Stomach (tissue), 19 donors: Measurements from ENCODE around the gene OBSL1. TPM values are rescaled to one million over a fixed set of nuclear protein-coding genes. Genes with fewer than 3 reads are reported as not detected.

Source experiments
- DNase-seq, 2 donors: peaks; one replicate each; pipeline versions ENCODE4 v3.0.0 to v3.0.0-alpha.2; 2013 to 2019
- H3K27ac ChIP-seq, 5 donors: fragments of 200-600 bp in 4 of 5; sonication (generic) in 4 of 5; one replicate each; pipeline ENCODE4 v1.5.1; 2013 to 2019; ENCODE audit warnings: mild to moderate bottlenecking in 1 of 5, moderate library complexity in 1 of 5
- H3K27me3 ChIP-seq, 3 donors: fragments of 200-600 bp; sonication (generic); one replicate each; pipeline ENCODE4 v1.5.1; 2017 to 2019; ENCODE audit warnings: mixed run types in 1 of 3
- H3K36me3 ChIP-seq, 4 donors: fragments of 200-600 bp; sonication (generic); 1 replicate in 3 of 4; 2 replicates in 1 of 4; pipeline ENCODE4 v1.5.1; 2016 to 2019
- H3K4me1 ChIP-seq, 4 donors: fragments of 200-600 bp; sonication (generic); one replicate each; pipeline ENCODE4 v1.5.1; 2016 to 2019
- H3K4me3 ChIP-seq, 4 donors: fragments of 200-600 bp; sonication (generic) in 3 of 4; one replicate each; pipeline ENCODE4 v1.5.1; 2016 to 2019; ENCODE audit warnings: mild to moderate bottlenecking in 1 of 4
- H3K9me3 ChIP-seq, 4 donors: fragments of 200-600 bp; sonication (generic); one replicate each; pipeline ENCODE4 v1.5.1; 2016 to 2019
- CTCF ChIP-seq, 7 experiments: fragments of 450-650 bp in 4 of 7; fragments of 200-600 bp in 3 of 7; sonication (generic) in 3 of 7; IDR thresholded peaks; one replicate each; pipeline ENCODE4 v1.5.1; 2016 to 2019; ENCODE audit warnings: antibody characterized with exemption in 7 of 7, control low read depth in 2 of 7, mild to moderate bottlenecking in 1 of 7
- EP300 ChIP-seq: sonication (generic); formaldehyde crosslinking; IDR thresholded peaks from one replicate; pipeline ENCODE4 v1.6.1; 2017; ENCODE audit warnings: antibody characterized with exemption
- POLR2A ChIP-seq, 4 donors: fragments of 450-650 bp; IDR thresholded peaks; one replicate each; pipeline ENCODE4 v1.6.1; 2016; ENCODE audit warnings: antibody characterized with exemption in 4 of 4, control low read depth in 2 of 4, mild to moderate bottlenecking in 1 of 4, moderate library complexity in 1 of 4
- POLR2AphosphoS5 ChIP-seq, 3 donors: sonication (generic); formaldehyde crosslinking; IDR thresholded peaks; one replicate each; pipeline ENCODE4 v1.6.1; 2016; ENCODE audit warnings: antibody characterized with exemption in 3 of 3
- WGBS, 5 donors: extraction: QIAGEN DNeasy Blood & Tissue Kit in 3 of 5; methylation state at CpG; one replicate each; pipeline versions ENCODE4 v1.1.5 to v1.1.7; 2013 to 2018; 5-methylcytosine and 5-hydroxymethylcytosine counted together
- intact Hi-C: fragments of 100-400 bp; cut with DNase I; formaldehyde crosslinking; loops from one replicate; pipeline ENCODE4 v1.15.1; 2023; ENCODE audit warnings: low total_unique reads
- long read RNA-seq, 10 donors: transcript quantifications; one replicate each; lab custom pipeline, GENCODE V29; 2026
- polyA plus RNA-seq, 3 donors: library from polyadenylated mRNA; stranded (reverse); fragments of 200-250 nt; gene quantifications; one replicate each; pipeline ENCODE4 v1.2.3, GENCODE V29; 2013
- total RNA-seq, 5 donors: library from RNA; depleted of rRNA; stranded (reverse); fragments of >200 nt; gene quantifications; one replicate each; pipeline versions ENCODE4 v1.1.0 to v1.2.3, GENCODE V29; 2014 to 2016
- donor health status: healthy with polysubstance abuse.
- donor health status: Bipolar disorder and iron deficiency.
- donor health status: healthy.

Gene OBSL1
- total RNA-seq: 10 to 100 TPM; 19.8 to 55.4 (median 47.1) TPM
- 10 to 100 TPM; 30.3 to 62.1 (median 31.9) TPM for polyA plus RNA-seq
- long read RNA-seq, donor 1, partial matches to known transcripts: 5 of 8 reads
- long read RNA-seq, donor 1, other reads (novel, unspliced or antisense): 0 of 8 reads
- long read RNA-seq, donor 2, transcript OBSL1-202 (9 exons, 3,297 nt): major isoform, 7 of 19 reads
- long read RNA-seq, donor 2, partial matches to known transcripts: 10 of 19 reads
- long read RNA-seq, donor 2, other reads (novel, unspliced or antisense): 0 of 19 reads
- long read RNA-seq, donor 3, partial matches to known transcripts: 6 of 7 reads
- long read RNA-seq, donor 3, other reads (novel, unspliced or antisense): 0 of 7 reads
- long read RNA-seq, donor 4: 0 reads
- long read RNA-seq, donor 5, transcript OBSL1-202 (9 exons, 3,297 nt): major isoform, 5 of 10 reads
- long read RNA-seq, donor 5, partial matches to known transcripts: 5 of 10 reads
- long read RNA-seq, donor 5, other reads (novel, unspliced or antisense): 0 of 10 reads
- long read RNA-seq, donor 6: 0 reads
- long read RNA-seq, donor 7, partial matches to known transcripts: 0 of 6 reads
- long read RNA-seq, donor 7, other reads (novel, unspliced or antisense): 0 of 6 reads
- long read RNA-seq, donor 8, partial matches to known transcripts: 18 of 26 reads
- long read RNA-seq, donor 8, other reads (novel, unspliced or antisense): 0 of 26 reads
- long read RNA-seq, donor 9, partial matches to known transcripts: 0 of 5 reads
- long read RNA-seq, donor 9, other reads (novel, unspliced or antisense): 0 of 5 reads
- long read RNA-seq, donor 10, partial matches to known transcripts: 5 of 7 reads
- long read RNA-seq, donor 10, other reads (novel, unspliced or antisense): 0 of 7 reads

DNA sequence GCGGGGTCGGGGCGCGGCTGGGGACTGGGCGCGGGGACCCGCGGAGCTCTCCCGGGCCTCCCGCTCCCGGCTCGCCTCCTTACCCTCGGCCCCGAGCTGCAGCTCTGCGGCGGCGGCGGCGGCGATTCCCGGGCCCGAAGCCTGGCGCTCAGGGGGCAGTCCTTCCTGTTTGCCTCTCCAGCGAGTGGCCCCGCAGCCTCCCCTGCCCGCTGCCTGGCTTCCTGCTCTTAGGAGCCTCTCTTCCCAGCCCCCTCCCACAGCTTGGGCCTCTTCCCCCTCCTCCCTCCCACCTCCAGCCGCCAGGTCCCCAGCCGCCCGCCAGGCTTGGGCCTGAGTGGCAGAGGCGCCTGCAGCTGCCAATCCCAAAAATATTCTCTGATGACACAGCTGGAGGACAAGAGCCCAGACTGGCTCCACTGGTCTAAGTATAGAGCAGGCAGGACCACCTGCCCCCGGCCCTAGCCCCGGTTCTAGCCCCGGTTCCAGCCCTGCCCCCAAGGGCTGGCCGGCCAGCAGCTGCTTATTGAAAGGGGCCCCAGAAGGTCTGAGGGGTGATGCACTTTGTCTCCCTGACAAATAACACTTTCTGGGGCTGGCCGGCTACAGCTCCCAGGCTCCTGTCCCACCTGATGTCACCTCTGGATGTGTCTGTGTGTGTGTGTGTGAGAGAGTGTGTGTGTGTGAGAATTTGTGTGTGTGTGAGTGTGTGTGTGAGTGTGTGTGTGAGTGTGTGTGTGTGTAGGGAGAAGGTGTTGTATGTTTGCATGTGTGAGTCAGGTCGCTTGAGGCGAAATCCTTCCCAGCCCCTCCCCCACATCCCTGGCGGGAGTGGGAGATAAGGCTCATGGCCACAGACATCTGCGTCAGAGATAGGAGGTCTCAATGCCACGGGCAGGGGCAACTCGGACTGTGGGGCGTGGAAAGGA lies at the start of gene OBSL1:
OBSL1 (minus strand) TSS at position 229 of the 926 bp plus-strand sequence. CDS start 307 bp downstream, outside the sequence.
- peak; percentile 63 to 91 for DNase-seq
- Histone ChIP-seq H3K4me3 (peak within 1 kb of the TSS; percentile 71 to 88 (median 78)), H3K27ac (peak within 1 kb of the TSS; percentile 49 to 90 (median 84)), H3K4me1 (peaks cover 8 to 23% (median 22%) of the 10 kb centered on the region in 4 donors), H3K36me3 (peaks cover 0 to 17% (median 15%) of the 10 kb centered on the region in 4 donors), H3K27me3 (peaks cover 0 to 52% (median 15%) of the 10 kb centered on the region in 3 donors), H3K9me3 (no peaks in the 10 kb centered on the region)
- WGBS, 5 donors: 5 to 18% (median 12%) methylated on average over 13 to 42 of the region's 42 CpGs
- peak in 2 of 3 donors; percentile 11 to 49 for TF ChIP-seq POLR2AphosphoS5 (IDR thresholded peaks at IDR 0.05)
- no peak for TF ChIP-seq EP300
- intact Hi-C loops: no loop called here

DNA sequence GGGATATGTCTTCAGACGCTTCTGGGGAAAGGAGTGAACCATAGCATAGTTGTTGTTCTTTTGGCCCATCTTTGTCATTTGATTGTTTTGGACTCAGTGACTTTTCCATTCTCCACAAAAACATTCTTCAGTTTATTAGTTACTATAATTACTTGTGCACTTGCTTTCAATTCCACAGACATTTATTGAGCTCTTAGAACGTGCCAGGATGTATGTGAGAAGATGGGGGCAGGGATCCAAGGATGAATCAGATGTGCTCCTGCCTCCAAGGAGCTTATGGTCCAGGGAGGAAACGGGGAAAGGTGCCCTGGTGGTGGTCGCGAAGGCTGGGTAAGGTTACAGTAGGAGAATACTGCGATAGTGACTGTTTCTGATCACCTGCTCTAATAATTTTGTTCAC lies 49.2 kb upstream of the OBSL1 start:
- WGBS, 5 donors: 81 to 89% (median 83%) methylated on average over 6 of the region's 6 CpGs
- TF ChIP-seq POLR2AphosphoS5 (IDR thresholded peaks at IDR 0.05) (no peak), POLR2A (IDR thresholded peaks at IDR 0.05) (no peak)
- no peak for DNase-seq
- Histone ChIP-seq H3K9me3 (no peaks in the 10 kb centered on the region), H3K4me3 (no peak overlapping the region), H3K36me3 (peaks cover 3 to 14% (median 13%) of the 10 kb centered on the region in 4 donors), H3K27ac (no peak overlapping the region), H3K4me1 (no peaks in the 10 kb centered on the region), H3K27me3 (no peaks in the 10 kb centered on the region)
- intact Hi-C loops: no loop called here

GRCh38 chr2:219619235-219619634 lies 47.9 kb upstream of the OBSL1 start:
- Histone ChIP-seq H3K9me3 (no peaks in the 10 kb centered on the region), H3K4me1 (no peaks in the 10 kb centered on the region), H3K36me3 (peaks cover 12 to 27% (median 26%) of the 10 kb centered on the region in 4 donors), H3K4me3 (no peak overlapping the region), H3K27ac (no peak overlapping the region), H3K27me3 (no peaks in the 10 kb centered on the region)
- no peak for DNase-seq
- TF ChIP-seq EP300: no peak
- no peak for TF ChIP-seq POLR2A (IDR thresholded peaks at IDR 0.05)
- no peak for TF ChIP-seq CTCF (IDR thresholded peaks at IDR 0.05)
- no peak for TF ChIP-seq POLR2AphosphoS5 (IDR thresholded peaks at IDR 0.05)
- intact Hi-C loops: no loop called here
- WGBS, 5 donors: 57 to 72% (median 60%) methylated on average over 4 of the region's 4 CpGs

DNA sequence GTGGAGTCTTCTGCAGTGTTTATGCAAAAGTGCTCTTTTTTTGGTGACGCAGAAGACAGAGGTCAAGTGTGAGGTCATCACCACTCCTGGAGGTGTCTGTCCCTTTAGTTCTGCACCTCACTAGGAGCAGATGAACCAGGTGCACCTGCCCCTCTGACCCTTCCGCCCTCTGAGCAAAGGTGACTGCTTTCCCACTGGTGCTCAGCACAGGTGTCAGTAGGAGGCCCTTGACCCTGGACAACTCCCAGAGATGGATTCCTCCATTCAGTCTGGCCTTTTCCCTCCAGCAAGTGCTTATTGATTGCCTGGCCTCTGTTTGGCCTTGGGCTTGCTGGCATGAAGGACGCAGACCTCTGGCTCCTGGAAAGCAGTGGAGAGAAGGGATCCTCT lies 47.4 kb upstream of the OBSL1 start:
- peaks cover 13 to 32% (median 31%) of the 10 kb centered on the region in 4 donors for H3K36me3 ChIP-seq

More for the DNA sequence above, 47.4 kb upstream of the OBSL1 start:
- H3K4me3 ChIP-seq: no peak overlapping the region
- H3K27me3 ChIP-seq: no peaks in the 10 kb centered on the region
- H3K27ac ChIP-seq: no peak overlapping the region
- H3K4me1 ChIP-seq: no peaks in the 10 kb centered on the region
- intact Hi-C loops: no loop called here
- no peak for DNase-seq
- TF ChIP-seq POLR2AphosphoS5 (IDR thresholded peaks at IDR 0.05): no peak
- no peak for TF ChIP-seq POLR2A (IDR thresholded peaks at IDR 0.05)
- TF ChIP-seq EP300: no peak
- no peak for TF ChIP-seq CTCF (IDR thresholded peaks at IDR 0.05)
- 77 to 90% (median 86%) methylated on average over 3 of the region's 3 CpGs for WGBS, 5 donors
- H3K9me3 ChIP-seq: no peaks in the 10 kb centered on the region
